H1 (cell line): ENCODE results near the gene NRL. TPM values are rescaled to one million over a fixed set of nuclear protein-coding genes. Genes with fewer than 3 reads are reported as not detected.

Experiments
- CTCF ChIA-PET: fragments of 300-600 bp; sonication (Branson Sonifier 250); formaldehyde crosslinking; loops from one replicate; lab custom pipeline; 2021; ENCODE audit not compliant: partially characterized antibody; lab: Charles Lee
- POLR2A ChIA-PET: fragments of 300-600 bp; sonication (Branson Sonifier 250); formaldehyde crosslinking; loops from one replicate; lab custom pipeline; 2021; ENCODE audit warnings: inconsistent platforms; ENCODE audit not compliant: partially characterized antibody; lab: Charles Lee
- DNase-seq, 2 experiments: peaks; one replicate each; pipeline versions ENCODE4 v3.0.0 to v3.0.0-alpha.2; 2010 to 2022; ENCODE audit warnings: low spot score in 2 of 2, low read depth in 1 of 2, mixed read lengths in 1 of 2
- FAIRE-seq: peaks from 2 replicates; lab custom pipeline; 2011; peaks lifted over from hg19 to GRCh38; lab: Jason Lieb, UNC
- H2AFZ ChIP-seq: 2 replicates; pipeline ENCODE4 v1.8.1; 2012; ENCODE audit warnings: low read length, inconsistent platforms
- H2AK5ac ChIP-seq: 2 replicates; pipeline ENCODE4 v1.6.1; 2013; ENCODE audit warnings: low read depth, low read length
- H2BK120ac ChIP-seq: replicated peaks from 2 replicates; pipeline ENCODE3; 2013; ENCODE audit warnings: low read depth, low read length, inconsistent platforms
- H2BK12ac ChIP-seq: 2 replicates; pipeline ENCODE4 v1.6.1; 2013; ENCODE audit warnings: low read depth, low read length
- H2BK15ac ChIP-seq: 2 replicates; pipeline ENCODE4 v1.6.1; 2013; ENCODE audit warnings: low read length
- H2BK20ac ChIP-seq: 2 replicates; pipeline ENCODE4 v1.6.1; 2013; ENCODE audit warnings: low read length
- H2BK5ac ChIP-seq: 2 replicates; pipeline ENCODE4 v1.6.1; 2013; ENCODE audit warnings: low read depth, low read length
- H3K14ac ChIP-seq: 2 replicates; pipeline ENCODE4 v1.6.1; 2013; ENCODE audit warnings: inconsistent platforms; ENCODE audit not compliant: insufficient read length
- H3K18ac ChIP-seq: 2 replicates; pipeline ENCODE4 v1.6.1; 2013; ENCODE audit warnings: low read length; ENCODE audit errors: extremely low read depth
- H3K23ac ChIP-seq: 2 replicates; pipeline ENCODE4 v1.6.1; 2013; ENCODE audit warnings: inconsistent platforms; ENCODE audit not compliant: insufficient read length
- H3K23me2 ChIP-seq: 2 replicates; pipeline ENCODE4 v1.6.1; 2013; ENCODE audit warnings: low read depth, low read length
- H3K27ac ChIP-seq: 2 replicates; pipeline ENCODE4 v1.6.1; 2011; ENCODE audit warnings: low read depth, low read length, inconsistent platforms
- H3K27me3 ChIP-seq, 4 experiments: replicated peaks in 1 of 4; 1 replicate in 1 of 4; 2 replicates in 3 of 4; pipeline versions ENCODE4 v1.6.1 to v1.8.1; 2011 to 2013; ENCODE audit warnings: low read length in 3 of 4, mild to moderate bottlenecking in 3 of 4, inconsistent platforms in 2 of 4, mixed read lengths in 2 of 4, moderate library complexity in 1 of 4; ENCODE audit not compliant: control insufficient read depth in 3 of 4, insufficient read depth in 3 of 4; ENCODE audit errors: extremely low read depth in 1 of 4
- H3K36me3 ChIP-seq, 4 experiments: 2 replicates each; pipeline versions ENCODE4 v1.6.1 to v1.8.1; 2011 to 2013; ENCODE audit warnings: mild to moderate bottlenecking in 4 of 4, low read length in 3 of 4, moderate library complexity in 2 of 4, control low read depth in 1 of 4, inconsistent platforms in 1 of 4; ENCODE audit not compliant: insufficient read depth in 4 of 4, control insufficient read depth in 2 of 4
- H3K4ac ChIP-seq: replicated peaks from 2 replicates; pipeline ENCODE3; 2013; ENCODE audit warnings: low read length, low read depth, mixed read lengths, inconsistent platforms; ENCODE audit not compliant: insufficient read length
- H3K4me1 ChIP-seq, 4 experiments: replicated peaks in 1 of 4; 1 replicate in 1 of 4; 2 replicates in 3 of 4; pipeline versions ENCODE4 v1.6.1 to v1.8.1; 2011 to 2013; ENCODE audit warnings: low read length in 3 of 4, inconsistent platforms in 2 of 4, mixed read lengths in 1 of 4; ENCODE audit not compliant: insufficient read depth in 4 of 4, control insufficient read depth in 3 of 4
- H3K4me2 ChIP-seq, 2 experiments: 2 replicates each; pipeline versions ENCODE4 v1.6.1 to v1.8.1; 2011 to 2013; ENCODE audit warnings: low read depth in 2 of 2, low read length in 2 of 2, control low read depth in 1 of 2, inconsistent platforms in 1 of 2, mild to moderate bottlenecking in 1 of 2; ENCODE audit not compliant: insufficient read depth in 1 of 2
- H3K4me3 ChIP-seq, 4 experiments: fragments of 200-600, 300-600 bp in 1 of 4; sonication (generic), shearing (Covaris generic), sonication (Bioruptor Twin) in 1 of 4; 2 replicates each; pipeline versions ENCODE4 v1.5.1 to v1.8.1; 2011 to 2016; ENCODE audit warnings: low read length in 4 of 4, low read depth in 3 of 4, control low read depth in 2 of 4, inconsistent platforms in 2 of 4, mild to moderate bottlenecking in 2 of 4, mixed read lengths in 1 of 4, moderate library complexity in 1 of 4; ENCODE audit not compliant: insufficient read depth in 2 of 4; ENCODE audit errors: extremely low read depth in 1 of 4
- H3K56ac ChIP-seq: replicated peaks from 2 replicates; pipeline ENCODE3; 2013; ENCODE audit warnings: low read depth, mild to moderate bottlenecking, mixed read lengths, low read length, inconsistent platforms; ENCODE audit not compliant: insufficient read length
- H3K79me1 ChIP-seq: 2 replicates; pipeline ENCODE4 v1.6.1; 2013; ENCODE audit warnings: low read depth, low read length, control low read depth
- H3K79me2 ChIP-seq, 2 experiments: 2 replicates each; pipeline versions ENCODE4 v1.6.1 to v1.8.1; 2012 to 2013; ENCODE audit warnings: low read length in 2 of 2, mild to moderate bottlenecking in 2 of 2, inconsistent platforms in 1 of 2; ENCODE audit not compliant: insufficient read depth in 2 of 2, control insufficient read depth in 1 of 2
- H3K9ac ChIP-seq, 4 experiments: replicated peaks in 1 of 4; 1 replicate in 1 of 4; 2 replicates in 3 of 4; pipeline versions ENCODE4 v1.6.1 to v1.8.1; 2011 to 2013; ENCODE audit warnings: low read depth in 3 of 4, low read length in 3 of 4, control low read depth in 2 of 4, mild to moderate bottlenecking in 2 of 4, moderate library complexity in 2 of 4, inconsistent platforms in 1 of 4; ENCODE audit errors: extremely low read depth in 1 of 4
- H3K9me3 ChIP-seq, 2 experiments: 2 replicates each; pipeline versions ENCODE4 v1.6.1 to v1.8.1; 2012 to 2013; ENCODE audit warnings: mild to moderate bottlenecking in 2 of 2, moderate library complexity in 2 of 2, control low read depth in 1 of 2, inconsistent platforms in 1 of 2, low read depth in 1 of 2, low read length in 1 of 2, mixed read lengths in 1 of 2; ENCODE audit not compliant: insufficient read depth in 2 of 2
- H4K20me1 ChIP-seq, 2 experiments: replicated peaks in 1 of 2; 2 replicates each; pipeline versions ENCODE3 to v1.8.1; 2011 to 2013; ENCODE audit warnings: inconsistent platforms in 2 of 2, low read length in 2 of 2, mild to moderate bottlenecking in 1 of 2; ENCODE audit not compliant: insufficient read depth in 2 of 2, control insufficient read depth in 1 of 2
- H4K5ac ChIP-seq: 2 replicates; pipeline ENCODE4 v1.6.1; 2013; ENCODE audit warnings: low read length, low read depth, mixed read lengths, inconsistent platforms; ENCODE audit not compliant: insufficient read length
- H4K8ac ChIP-seq: 2 replicates; pipeline ENCODE4 v1.8.0; 2013; ENCODE audit warnings: mild to moderate bottlenecking, moderate library complexity, low read length, inconsistent platforms; ENCODE audit not compliant: insufficient read depth; ENCODE audit errors: extremely low read depth
- H4K91ac ChIP-seq: replicated peaks from 2 replicates; pipeline ENCODE3; 2013; ENCODE audit warnings: low read length, mixed read lengths, inconsistent platforms; ENCODE audit not compliant: insufficient read length
- CBX5 ChIP-seq: fragments of 300-800, 300-1000 bp; sonication (generic); IDR thresholded peaks from 2 replicates; pipeline ENCODE4 v1.7.1; 2016; ENCODE audit warnings: antibody characterized with exemption, low read length, low read depth
- CBX8 ChIP-seq: fragments of 300-800, 300-1000 bp; sonication (generic); IDR thresholded peaks from 2 replicates; pipeline ENCODE4 v1.7.1; 2016; ENCODE audit warnings: low read depth, low read length, borderline replicate concordance
- CHD1 ChIP-seq: IDR thresholded peaks from 2 replicates; pipeline ENCODE4 v1.6.1; 2012; ENCODE audit warnings: low read depth, low read length, improper control_type of control experiment
- EZH2 ChIP-seq: fragments of 200-600 bp; sonication (generic); IDR thresholded peaks from 2 replicates; pipeline ENCODE4 v1.7.1; 2012; ENCODE audit warnings: low read depth, mild to moderate bottlenecking, moderate library complexity, low read length, inconsistent platforms; ENCODE audit not compliant: severe bottlenecking
- GABPA ChIP-seq: IDR thresholded peaks from 2 replicates; pipeline ENCODE4 v1.6.1; 2011; ENCODE audit warnings: mild to moderate bottlenecking, low read length, moderate library complexity, borderline replicate concordance; ENCODE audit not compliant: insufficient read depth
- NANOG ChIP-seq: IDR thresholded peaks from 2 replicates; pipeline ENCODE4 v1.6.1; 2011; ENCODE audit warnings: low read length, low read depth, mild to moderate bottlenecking, inconsistent platforms; ENCODE audit not compliant: insufficient read depth, poor library complexity, severe bottlenecking
- POLR2AphosphoS5 ChIP-seq: IDR thresholded peaks from 2 replicates; pipeline ENCODE4 v1.6.1; 2011; ENCODE audit warnings: low read depth, low read length
- RBBP5 ChIP-seq: IDR thresholded peaks from 2 replicates; pipeline ENCODE4 v1.7.1; 2012; ENCODE audit warnings: low read depth, mild to moderate bottlenecking, inconsistent platforms, low read length, moderate library complexity, borderline replicate concordance
- RFX5 ChIP-seq: IDR thresholded peaks from 2 replicates; pipeline ENCODE4 v1.6.1; 2011; ENCODE audit warnings: low read depth, low read length, improper control_type of control experiment, borderline replicate concordance
- RNF2 ChIP-seq: fragments of 200-900, 300-1000 bp; sonication (generic); IDR thresholded peaks from 2 replicates; pipeline ENCODE4 v1.7.1; 2016; ENCODE audit warnings: borderline replicate concordance, low read depth, mild to moderate bottlenecking, antibody characterized with exemption, low read length; ENCODE audit not compliant: poor library complexity, severe bottlenecking; ENCODE audit errors: missing control alignments
- SIRT6 ChIP-seq: IDR thresholded peaks from one replicate; pipeline ENCODE4 v1.7.1; 2012; ENCODE audit warnings: low read length, inconsistent platforms
- SP2 ChIP-seq: IDR thresholded peaks from 2 replicates; pipeline ENCODE4 v1.6.1; 2012; ENCODE audit warnings: mild to moderate bottlenecking, low read length, inconsistent platforms
- TBP ChIP-seq: IDR thresholded peaks from 2 replicates; pipeline ENCODE4 v1.6.1; 2011; ENCODE audit warnings: low read depth, low read length, improper control_type of control experiment
- TEAD4 ChIP-seq: IDR thresholded peaks from 2 replicates; pipeline ENCODE4 v1.6.1; 2012; ENCODE audit warnings: low read depth, low read length, inconsistent platforms, mixed read lengths
- WGBS, 2 experiments: shearing (Covaris generic) in 1 of 2; methylation state at CpG; one replicate each; pipeline versions ENCODE4 v1.1.6 to v1.1.7; 2013 to 2015; ENCODE audit warnings: low lambda C conversion rate in 2 of 2, mixed read lengths in 2 of 2, inconsistent platforms in 1 of 2, low coverage in 1 of 2, missing lambda C conversion rate in 1 of 2; ENCODE audit not compliant: insufficient replicate concordance in 2 of 2, insufficient coverage in 1 of 2, insufficient read length in 1 of 2; ENCODE audit errors: extremely low coverage in 1 of 2, missing lambda C conversion rate in 1 of 2; 5-methylcytosine and 5-hydroxymethylcytosine counted together
- polyA plus RNA-seq, 7 experiments: library from polyadenylated mRNA; depleted of rRNA in 3 of 7; stranded (reverse) in 5 of 7; unstranded in 2 of 7; fragments of >200 nt in 5 of 7; fragments of 200-250 nt in 2 of 7; gene quantifications; 1 replicate in 5 of 7; 2 replicates in 1 of 7; 4 replicates in 1 of 7; pipeline versions ENCODE4 v1.2.1 to v1.2.3, GENCODE V29; 2011 to 2013; ENCODE audit warnings: missing spikeins in 2 of 7, mixed read lengths in 2 of 7
- total RNA-seq: library from RNA; stranded (reverse); fragmentation: NEBNext Ultra II Directional; extraction: Animal tissue kit (Norgen Biotek cat#: 25700); gene quantifications from 2 replicates; pipeline ENCODE4 v1.2.1, GENCODE V29; 2021

NRL gene
- total and polyA plus RNA-seq, 2 of the 8 experiments (the other 6 are each of a cell fraction or from before 2014, with no cell fraction given): 1.1 to 2.2 TPM

DNA sequence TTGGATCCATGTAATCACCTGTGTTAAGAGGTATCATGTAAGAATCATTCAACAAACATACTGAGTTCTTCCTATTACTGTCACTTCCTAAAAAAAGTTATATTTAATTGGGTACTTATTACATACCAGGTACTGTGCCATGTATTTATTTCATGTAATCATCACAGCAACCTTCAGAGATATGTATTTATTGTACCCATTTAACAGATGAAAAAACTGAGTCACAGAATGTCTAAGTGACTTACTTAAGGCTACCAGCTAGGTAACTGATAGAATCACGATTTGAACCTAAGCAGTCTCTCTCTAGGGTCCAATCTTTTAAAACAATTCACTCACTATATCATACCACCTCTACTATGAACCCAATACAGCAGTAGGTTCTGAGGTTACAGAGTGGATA is 29.7 kb upstream of the NRL start:
- Histone ChIP-seq H3K23ac (no peak overlapping the region), H3K27ac (no peak overlapping the region), H2BK20ac (no peak overlapping the region), H3K4me2 (no peak overlapping the region), H3K79me1 (peaks cover 7% of the 10 kb centered on the region; the same call in 1 of the 2 replicates), H3K23me2 (peaks cover 13% of the 10 kb centered on the region), H2BK120ac (no peak overlapping the region), H3K9me3 (no peaks in the 10 kb centered on the region), H2AFZ (no peak overlapping the region), H2BK12ac (no peak overlapping the region), H2BK15ac (no peak overlapping the region), H3K27me3 (no peaks in the 10 kb centered on the region), H4K91ac (no peak overlapping the region), H2AK5ac (no peak overlapping the region), H3K36me3 (peaks cover 2 to 14% (median 5%) of the 10 kb centered on the region in 4 experiments; a peak in 5 of 8 replicates), H4K8ac (no peak overlapping the region), H3K14ac (no peak overlapping the region), H2BK5ac (no peak overlapping the region), H3K56ac (no peak overlapping the region), H3K18ac (no peak overlapping the region), H3K9ac (no peak overlapping the region), H4K5ac (no peak overlapping the region), H3K4me3 (no peak overlapping the region), H3K4me1 (peaks cover 2 to 10% (median 8%) of the 10 kb centered on the region in 4 experiments; a peak in 6 of 7 replicates), H4K20me1 (peaks cover 0 to 7% of the 10 kb centered on the region in 2 experiments), H3K79me2 (peaks cover 0 to 31% of the 10 kb centered on the region in 2 experiments; a peak in 3 of 4 replicates), H3K4ac (no peak overlapping the region)
- POLR2A ChIA-PET: interaction anchor here (0.7 to 4.9 kb wide), 4 partner anchors 30 to 49 kb away, joined by 3 to 26 read pairs (median 4); partner anchors contain the start of genes DCAF11 and IPO4
- DNase-seq: no peak
- TF ChIP-seq CBX8 (no peak), CHD1 (no peak), RFX5 (no peak), NANOG (no peak), TBP (no peak), EZH2 (no peak), TEAD4 (no peak), GABPA (no peak), POLR2AphosphoS5 (no peak), RBBP5 (no peak), SP2 (no peak), SIRT6 (no peak), RNF2 (no peak), CBX5 (no peak)
- CTCF ChIA-PET: interaction anchor here (1.1 to 1.5 kb wide), 3 partner anchors 17 to 36 kb away, joined by 3 to 8 read pairs (median 3); partner anchors contain the start of genes DCAF11, IRF9 and NRL
- FAIRE-seq: no peak
- 93% methylated on average over 1 of the region's 1 CpG; no CpG with 5 or more reads in 1 of the 2 experiments for WGBS, 2 experiments
